ENCODE data around the gene C2orf92. TPM values are rescaled to one million over a fixed set of nuclear protein-coding genes. Genes with fewer than 3 reads are reported as not detected.

Gene C2orf92
- total RNA-seq, 1 donor from 2014 or later, result 1.7 TPM

- no peak for ATAC-seq
Measured at GRCh38 chr2:97714950-97715652, 45.6 kb downstream of the C2orf92 start.

- ATAC-seq, result no peak
Measured at GRCh38 chr2:97715951-97716694, 46.6 kb downstream of the C2orf92 start.

GRCh38 chr2:97716695-97717612 is 47.4 kb downstream of the C2orf92 start:
- ATAC-seq, result no peak

GRCh38 chr2:97717613-97717995 is 48.1 kb downstream of the C2orf92 start:
- ATAC-seq, result no peak

DNA sequence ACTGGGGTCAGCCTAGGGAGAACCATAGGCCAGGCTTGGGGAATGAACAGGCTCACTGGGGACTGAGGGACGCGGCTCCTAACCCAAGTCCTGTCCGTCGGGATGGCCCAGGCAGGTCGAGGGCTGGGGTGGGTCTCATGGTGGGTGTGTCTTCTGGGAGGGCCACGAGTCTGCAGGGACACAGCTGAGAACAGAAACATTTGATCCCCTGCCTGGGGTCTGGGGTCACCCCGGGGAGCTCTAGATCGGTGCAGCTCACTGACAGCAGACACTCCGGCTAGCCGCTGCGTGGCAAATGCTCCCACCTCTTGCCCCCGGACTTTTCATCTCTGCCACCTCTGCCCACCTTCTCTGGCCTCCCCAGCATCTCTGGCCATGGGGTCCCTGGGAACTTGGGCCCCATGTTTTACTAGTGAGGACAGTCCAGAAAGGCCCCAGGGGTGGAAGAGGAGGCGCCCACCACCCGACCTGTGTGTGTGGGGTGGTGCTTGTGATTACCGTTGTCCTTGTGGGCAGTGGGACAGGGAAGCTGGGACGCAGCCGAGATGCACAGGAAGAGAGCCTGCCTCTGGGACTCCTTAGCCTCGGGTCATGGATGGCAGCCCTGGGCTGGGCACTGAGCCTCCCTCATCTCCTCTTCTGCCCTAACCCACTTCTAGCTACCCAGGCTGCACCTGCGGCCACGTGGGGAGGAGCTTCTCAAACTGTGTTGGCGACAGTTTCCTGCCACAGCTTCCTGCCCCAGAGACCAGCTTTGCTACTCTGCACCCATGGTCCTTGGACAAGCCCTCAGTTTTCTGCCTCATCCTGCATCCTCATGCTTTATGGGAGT is 48.8 kb downstream of the C2orf92 start:
- peak; percentile 33 for ATAC-seq

DNA sequence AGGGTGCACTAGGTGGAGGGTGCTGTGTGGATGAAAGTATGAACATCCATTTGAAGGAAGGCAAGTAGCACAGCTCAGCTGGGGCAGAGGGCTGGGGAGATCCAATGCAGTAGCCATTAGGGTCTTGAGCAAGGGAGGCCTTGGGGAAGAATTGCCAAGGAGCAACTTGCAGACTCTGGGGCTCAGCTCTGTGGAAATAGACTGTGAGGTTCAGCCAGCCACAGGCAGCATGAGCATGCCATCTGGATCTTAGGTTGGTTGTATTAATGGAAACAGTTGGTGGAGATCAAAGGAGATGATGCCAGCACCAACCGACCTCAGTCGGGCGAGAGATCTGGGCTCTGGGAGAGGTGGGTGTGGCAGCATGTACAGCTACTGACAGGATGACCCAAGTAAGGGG is 49.4 kb downstream of the C2orf92 start:
- ATAC-seq, result no peak

DNA sequence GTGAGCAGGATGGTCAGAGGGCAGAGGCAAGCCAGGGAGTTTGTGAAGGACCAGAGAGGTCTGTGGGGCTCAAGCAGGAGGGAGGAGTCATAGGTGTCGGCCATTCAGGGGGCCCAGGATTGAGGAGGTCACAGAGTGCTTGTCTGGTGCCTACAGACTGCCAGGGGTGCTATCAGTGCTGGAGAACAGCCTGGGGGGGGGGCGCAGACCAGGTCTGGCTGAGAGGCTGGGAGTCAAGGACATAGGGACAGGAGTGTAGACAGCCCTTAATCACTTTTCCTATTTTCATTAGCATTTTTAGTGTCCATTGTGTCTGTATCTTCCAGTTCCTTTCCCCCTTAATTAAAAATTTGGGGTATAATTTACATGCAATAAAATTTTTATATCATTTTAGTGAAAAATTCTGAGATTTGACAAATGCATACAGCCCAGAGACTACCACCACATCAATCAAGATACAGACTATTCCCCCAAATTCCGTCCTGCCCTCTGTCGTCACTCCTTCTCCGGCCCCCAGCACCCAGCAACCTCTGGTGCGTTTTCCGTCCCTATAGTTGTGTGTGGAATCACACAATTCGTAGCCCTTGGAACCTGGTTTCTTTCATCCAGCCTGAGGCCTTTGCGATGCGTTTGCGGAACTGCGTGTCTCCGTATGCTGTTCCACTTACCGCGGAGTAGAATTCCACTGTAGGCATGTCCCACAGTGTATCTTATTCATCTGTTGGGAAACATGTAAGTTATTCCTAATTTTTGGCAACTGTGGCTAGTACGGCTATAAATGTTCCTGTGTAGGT is 50.0 kb downstream of the C2orf92 start:
- ATAC-seq, result no peak

DNA sequence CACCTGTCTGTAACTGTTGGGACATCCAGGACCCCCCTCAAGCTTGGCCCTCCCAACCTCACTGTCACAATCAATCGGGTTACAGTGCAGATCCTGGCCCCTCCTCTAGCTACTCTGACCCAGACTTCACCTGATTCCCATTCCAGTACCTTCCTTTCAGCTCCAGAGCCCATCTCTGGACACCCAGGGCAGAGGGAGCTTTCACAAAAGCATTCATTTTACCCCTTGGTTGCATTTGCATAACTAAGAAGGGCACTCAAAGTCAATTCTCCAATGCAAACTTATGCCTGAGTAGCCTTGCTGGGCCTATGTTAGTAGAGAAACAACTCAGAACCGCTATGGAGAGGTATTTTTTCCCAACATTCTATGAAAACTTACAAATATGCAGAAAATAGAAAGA is 51.2 kb downstream of the C2orf92 start:
- no peak for ATAC-seq

- no peak for ATAC-seq
Measured at GRCh38 chr2:97722227-97722626, 52.7 kb downstream of the C2orf92 start.

DNA sequence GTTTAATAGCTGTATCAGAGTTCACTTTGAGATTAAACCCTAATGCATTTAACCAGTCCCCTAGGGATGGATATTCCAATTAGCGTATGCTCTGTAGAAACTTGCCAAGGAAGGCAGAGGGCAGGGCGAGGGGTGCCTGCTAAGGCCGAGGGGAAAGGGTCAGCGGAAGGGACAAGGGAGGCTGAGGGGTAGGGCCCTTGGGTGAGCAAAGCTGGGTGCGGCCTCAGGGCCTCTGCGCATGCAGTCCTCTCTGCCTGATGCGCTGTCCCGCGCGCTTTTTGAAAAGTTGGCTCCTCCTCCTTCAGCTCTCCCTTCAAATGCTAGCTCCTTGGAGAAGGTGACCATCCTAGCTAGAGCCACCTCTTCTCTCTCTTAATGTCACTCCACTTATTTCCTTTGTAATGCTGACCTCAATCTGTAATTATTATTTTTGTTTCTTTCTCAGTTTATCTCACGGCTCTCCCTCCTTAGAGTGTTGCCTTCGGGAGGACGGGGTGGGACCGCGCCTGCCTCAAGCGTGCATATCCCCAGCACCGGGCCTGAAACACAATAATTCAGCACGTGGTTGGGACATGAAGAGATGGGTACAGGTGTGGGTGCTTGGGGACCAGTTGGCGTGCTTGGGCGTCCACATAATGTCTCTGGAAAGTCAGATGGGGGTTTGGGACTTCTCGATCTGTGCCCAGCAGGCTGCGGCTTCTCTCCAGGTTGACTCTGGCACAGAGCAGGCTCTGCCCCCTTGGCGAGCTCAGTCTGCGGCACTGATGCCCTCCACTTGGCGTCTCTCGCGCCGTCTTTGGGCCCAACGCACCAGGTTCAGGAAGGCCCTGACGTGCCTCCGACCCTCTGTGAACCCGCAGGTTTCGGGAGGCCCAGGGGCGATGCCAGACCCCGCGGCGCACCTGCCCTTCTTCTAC is 53.9 kb downstream of the C2orf92 start:
- no peak for ATAC-seq

- ATAC-seq, result no peak
Measured at GRCh38 chr2:97724073-97724410, 54.5 kb downstream of the C2orf92 start.

GRCh38 chr2:97724501-97724900 is 55.0 kb downstream of the C2orf92 start:
- ATAC-seq, result no peak

DNA sequence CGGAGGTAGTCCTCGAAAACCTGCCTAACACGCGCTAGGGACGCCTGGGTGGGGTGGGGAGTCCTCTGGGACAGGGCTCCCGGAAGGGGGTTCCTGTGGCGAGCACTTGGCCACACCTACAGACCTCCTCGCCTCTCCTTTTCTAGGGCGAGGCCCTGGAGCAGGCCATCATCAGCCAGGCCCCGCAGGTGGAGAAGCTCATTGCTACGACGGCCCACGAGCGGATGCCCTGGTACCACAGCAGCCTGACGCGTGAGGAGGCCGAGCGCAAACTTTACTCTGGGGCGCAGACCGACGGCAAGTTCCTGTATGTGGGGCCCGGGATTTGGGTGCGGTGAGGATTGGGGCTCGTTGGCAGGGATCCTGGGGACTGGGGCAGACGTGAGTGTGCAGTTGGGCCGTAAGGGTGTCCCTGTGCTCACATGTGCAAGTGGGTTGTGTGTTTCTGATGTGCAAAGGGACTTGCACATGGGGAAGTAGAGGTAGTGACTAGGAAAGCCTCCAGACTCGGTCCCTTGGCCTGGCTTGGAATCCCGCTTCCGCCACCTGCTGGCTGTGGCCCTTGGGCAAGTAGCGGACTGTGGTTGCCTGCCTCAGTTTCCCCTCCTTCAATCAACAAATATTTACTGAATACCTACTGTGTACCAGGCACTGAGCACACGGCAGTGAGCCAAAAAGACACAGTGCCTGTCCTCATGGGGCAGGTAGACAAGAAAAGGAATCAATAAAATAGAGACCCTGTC is 55.6 kb downstream of the C2orf92 start:
- no peak for ATAC-seq

- ATAC-seq, result no peak
Measured at GRCh38 chr2:97726261-97727064, 57.0 kb downstream of the C2orf92 start.

GRCh38 chr2:97727296-97727695 is 57.8 kb downstream of the C2orf92 start:
- ATAC-seq, result no peak

- peak; percentile 64 for ATAC-seq
Measured at GRCh38 chr2:97728091-97728731, 58.7 kb downstream of the C2orf92 start.

DNA sequence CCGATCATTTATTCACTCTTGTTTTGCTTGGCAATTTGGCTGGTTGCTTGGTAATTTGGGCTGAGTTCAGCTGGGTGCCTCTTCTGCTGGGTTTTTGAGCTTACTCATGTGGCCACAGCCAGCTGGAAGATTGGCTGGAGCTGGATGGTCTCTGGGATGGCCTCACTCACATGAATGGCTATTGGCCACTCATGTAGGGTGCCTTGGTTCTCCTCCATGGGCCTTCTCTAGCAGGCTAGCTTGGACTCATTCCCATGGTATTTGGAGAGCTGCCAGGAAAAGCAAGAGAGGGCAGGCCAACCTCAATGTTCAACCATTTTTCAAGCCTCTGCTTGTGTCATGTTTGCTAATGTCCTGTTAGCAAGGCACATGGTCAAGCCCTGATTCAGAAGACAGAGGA is 60.7 kb downstream of the C2orf92 start:
- ATAC-seq, result no peak

All from esophagus mucosa (tissue), 1 donor.